GM18861 (cell line): Measurements from ENCODE around the gene BARHL2.

ENCODE experiments used
- ATAC-seq: cut with Tn5 transposase; IDR thresholded peaks from one replicate; pipeline ENCODE4 v1.9.1; 2021; ENCODE audit not compliant: unreplicated experiment

BARHL2 gene

GRCh38 chr1:90724926-90725656 is 8.0 kb upstream of the BARHL2 start:
- ATAC-seq = no peak

- no peak for ATAC-seq
Measured at GRCh38 chr1:90724361-90724760, 7.3 kb upstream of the BARHL2 start.

DNA sequence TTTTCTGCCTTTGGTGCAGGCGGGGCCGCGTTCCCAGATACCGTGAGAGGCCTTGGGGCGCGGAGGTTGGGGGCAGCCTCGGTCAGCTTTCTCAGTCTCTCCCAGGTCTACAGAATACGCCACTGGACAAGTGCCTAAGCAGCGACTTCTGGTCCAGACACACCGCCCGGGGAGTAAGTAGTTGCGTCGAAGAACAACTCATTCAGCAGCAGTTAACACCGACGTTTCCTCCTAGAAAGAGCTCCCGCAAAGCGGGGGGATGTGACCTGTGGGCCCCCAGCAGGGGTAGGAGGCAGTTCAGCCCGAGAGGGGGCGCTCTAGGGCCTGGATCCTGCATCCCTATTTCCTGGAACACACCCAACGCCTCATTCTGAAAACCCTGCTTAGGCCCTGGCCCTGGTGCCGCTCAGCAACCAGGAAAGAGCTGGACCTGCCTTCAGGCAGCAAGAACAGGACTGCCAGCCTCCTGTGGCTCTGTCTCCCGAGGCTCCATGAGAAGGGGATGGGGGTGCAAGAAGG is 6.5 kb upstream of the BARHL2 start:
- ATAC-seq = no peak

- ATAC-seq = no peak
Measured at GRCh38 chr1:90722874-90723589, 5.9 kb upstream of the BARHL2 start.

DNA sequence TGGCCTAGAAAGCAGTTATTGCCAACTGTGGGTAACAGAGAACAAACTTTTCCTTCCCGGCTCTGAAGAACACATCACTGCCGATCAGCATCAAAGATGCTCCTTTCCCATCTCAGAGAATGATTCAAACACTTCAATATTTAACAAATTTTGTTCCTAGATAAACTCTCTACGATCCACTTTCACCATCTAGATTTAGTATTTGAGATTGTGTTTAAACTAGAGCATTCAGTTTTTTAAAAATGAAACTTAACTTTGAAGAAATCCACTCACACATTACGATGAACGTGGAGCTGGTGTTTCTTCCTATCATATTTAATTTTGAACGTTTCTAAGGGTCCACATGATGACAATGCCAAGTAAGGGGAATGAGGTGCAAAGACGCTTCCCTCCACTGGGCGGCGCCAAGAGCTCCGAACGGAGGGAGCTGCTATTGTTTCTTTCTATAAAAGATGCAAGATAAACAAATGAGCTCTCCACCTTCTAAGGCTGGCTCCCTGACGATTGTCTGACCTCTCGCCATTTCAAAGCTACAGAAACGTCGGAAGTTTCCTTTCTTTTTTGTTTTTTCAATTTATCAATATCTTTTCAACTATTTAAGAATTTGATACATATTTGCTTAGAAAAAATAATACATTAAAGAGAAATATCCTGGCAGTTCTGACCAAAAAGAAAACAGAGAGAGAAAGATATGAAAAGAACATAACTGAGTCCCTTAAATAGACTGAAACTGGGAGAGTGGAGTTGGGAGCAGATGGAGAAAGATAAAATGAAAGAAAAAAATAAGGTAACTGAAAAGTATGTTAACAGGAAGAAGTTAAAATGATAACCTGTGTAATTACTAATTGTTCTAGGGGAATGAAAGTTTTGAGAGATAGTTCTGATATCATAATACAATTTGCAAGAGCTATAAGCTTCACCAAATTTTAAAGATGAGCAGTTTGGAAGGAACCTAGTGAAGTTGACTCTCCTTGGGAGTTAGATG is 4.4 kb upstream of the BARHL2 start:
- peak; percentile 55 for ATAC-seq

GRCh38 chr1:90720145-90720636 is 3.1 kb upstream of the BARHL2 start:
- no peak for ATAC-seq

DNA sequence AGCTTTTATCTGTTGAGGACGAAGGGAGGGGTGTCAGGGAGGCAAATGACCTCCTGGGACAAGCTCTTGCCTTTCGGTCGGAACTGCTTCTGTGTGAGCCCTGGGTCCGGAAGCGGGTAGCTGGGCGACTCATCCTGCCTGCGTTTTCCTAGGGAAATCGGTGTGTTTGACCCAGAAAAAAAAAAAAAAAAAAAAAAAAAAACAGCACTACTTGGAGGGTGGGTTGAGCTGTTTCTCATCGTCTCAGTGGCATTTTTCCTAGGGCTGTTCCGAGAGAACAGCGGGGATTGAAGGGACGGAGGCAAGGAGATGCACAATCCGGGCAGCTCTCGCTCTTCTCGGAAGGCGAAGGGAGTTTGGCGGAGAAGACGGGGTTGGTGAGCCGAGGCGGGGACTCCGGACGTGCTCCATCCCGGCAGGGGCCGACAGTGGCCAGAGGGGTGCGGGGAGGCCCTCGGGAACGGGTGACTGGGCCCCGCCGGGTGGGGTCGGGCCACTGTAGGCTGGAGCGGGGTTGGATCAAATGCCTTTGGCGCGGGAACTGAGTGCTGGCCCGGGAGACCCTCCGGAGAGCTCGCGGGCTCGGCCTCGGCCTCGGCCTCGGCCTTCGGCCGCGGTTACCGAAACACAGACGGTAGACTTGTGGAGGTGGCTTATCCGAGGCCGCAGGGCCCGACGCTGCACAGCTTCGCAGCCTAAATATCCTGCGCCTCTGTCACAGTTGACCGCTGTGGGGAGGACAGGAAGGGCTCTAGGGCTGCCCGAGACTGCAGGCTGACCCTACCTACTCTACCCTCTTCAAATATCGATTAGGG is 2.4 kb upstream of the BARHL2 start:
- ATAC-seq = no peak

- no peak for ATAC-seq
Measured at GRCh38 chr1:90718411-90719329, 1.6 kb upstream of the BARHL2 start.

DNA sequence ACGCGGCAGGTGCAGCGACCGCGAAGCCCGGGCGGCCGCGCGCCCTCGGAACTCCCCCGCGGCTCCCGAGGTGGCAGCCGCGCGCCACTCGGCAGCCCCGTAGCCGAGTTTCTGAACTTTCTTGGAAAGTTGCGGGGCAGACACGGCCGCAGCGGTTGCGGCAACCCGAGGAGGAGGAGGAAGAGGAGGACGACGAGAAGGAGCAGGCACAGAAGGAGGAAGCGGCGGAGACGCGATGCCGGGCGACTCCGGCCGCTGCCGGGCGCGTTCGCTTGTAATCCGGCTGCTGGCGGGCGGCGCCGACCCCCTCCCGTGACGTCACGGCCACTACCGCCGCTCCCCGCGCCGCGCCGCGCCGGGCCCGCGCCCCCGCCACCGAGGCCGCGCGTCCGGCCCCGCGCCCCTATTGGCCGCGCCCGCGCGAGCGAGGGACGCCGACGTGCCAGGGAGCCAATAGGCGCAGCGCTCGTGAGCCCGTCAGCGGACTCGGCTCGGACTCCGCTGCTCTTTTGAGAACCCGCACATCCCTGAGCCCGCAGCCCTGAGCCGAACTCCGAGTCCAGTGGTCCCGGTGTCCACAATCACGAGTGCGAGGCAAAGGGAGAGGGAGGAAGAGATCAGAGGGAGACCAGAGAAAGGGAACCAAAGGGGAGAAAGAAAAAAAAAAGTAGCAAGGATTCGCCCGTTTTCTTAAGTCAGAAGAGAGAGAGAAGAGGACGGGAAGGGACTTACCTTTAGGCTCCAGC is 736 bp upstream of the BARHL2 start:
- ATAC-seq = no peak

DNA sequence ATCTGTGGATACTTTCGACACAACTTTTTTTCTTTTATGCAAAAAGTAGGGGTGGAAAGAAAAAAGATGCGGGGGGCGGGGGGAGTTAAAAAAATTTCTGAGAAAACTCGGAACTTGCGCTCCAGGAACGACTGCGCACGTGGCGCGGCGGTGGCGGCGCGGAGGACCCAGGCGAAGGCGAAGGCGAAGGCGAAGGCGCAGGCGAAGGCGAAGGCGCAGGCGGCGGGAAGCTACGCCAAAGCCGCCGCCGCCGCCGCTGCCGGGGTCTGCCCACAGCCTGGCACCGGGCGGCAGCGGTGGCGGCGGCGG is 208 bp upstream of the BARHL2 start:
- no peak for ATAC-seq

- no peak for ATAC-seq
Measured at GRCh38 chr1:90716243-90716551, 905 bp downstream of the BARHL2 start.

DNA sequence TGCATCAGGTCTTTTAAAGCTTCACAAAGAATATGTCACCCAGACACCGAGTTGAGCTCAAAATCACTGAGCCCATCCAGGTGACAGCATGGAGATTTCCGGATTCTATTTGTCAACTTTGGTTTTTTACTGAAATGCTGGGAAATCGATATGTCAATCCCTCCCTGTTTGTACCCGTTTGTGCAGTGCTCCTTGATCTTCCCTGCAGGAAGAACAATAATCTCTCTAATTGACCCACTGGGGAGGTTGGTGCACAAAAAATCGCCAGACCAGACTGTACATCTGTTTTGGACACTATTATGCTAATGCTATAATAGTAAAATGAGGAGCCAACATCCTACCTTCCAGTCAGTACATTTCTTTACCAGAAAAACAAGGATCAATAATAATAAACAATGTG is 1.8 kb downstream of the BARHL2 start:
- no peak for ATAC-seq

- no peak for ATAC-seq
Measured at GRCh38 chr1:90714521-90714951, 2.6 kb downstream of the BARHL2 start.

- ATAC-seq = no peak
Measured at GRCh38 chr1:90713741-90714509, 3.2 kb downstream of the BARHL2 start.

DNA sequence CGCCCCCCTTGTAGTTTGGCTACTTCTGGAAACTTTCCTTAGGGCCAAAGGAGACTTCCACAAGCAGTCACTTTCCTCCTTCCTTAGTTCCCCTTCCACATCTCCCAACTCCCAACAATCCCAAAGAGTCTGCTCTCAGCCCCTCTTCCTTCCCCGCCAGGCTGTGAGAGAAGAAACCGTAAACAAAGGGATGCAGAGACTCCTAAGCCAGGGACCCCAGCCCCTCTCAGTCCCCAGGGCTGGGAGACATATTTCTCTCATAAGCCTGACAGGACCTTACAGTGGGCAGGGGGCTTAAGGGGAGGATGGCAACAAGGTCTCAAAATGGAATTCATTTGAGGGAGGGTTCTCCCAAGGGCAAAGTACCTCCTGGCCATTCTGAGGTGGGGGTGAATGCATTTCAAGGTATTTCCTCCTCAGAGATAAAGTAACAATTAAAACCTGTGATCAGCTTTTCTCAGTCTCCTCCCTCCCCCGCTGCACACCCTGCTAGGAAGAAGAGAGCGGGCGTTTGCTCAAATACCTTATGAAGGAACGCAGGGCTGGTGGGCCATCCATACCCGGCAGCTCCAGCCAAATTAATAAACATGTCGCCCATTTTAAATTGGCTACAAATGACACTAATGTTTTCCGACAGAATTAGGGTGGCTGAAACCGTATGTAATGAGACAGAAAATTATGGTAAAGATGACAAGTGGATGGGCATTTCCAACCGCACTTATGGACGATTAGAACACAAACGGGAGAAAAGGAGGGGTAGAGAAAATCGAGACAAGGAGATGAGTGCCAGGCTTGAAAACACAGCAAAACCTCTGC is 4.0 kb downstream of the BARHL2 start:
- ATAC-seq = no peak

- ATAC-seq = no peak
Measured at GRCh38 chr1:90712153-90712856, 4.8 kb downstream of the BARHL2 start.

DNA sequence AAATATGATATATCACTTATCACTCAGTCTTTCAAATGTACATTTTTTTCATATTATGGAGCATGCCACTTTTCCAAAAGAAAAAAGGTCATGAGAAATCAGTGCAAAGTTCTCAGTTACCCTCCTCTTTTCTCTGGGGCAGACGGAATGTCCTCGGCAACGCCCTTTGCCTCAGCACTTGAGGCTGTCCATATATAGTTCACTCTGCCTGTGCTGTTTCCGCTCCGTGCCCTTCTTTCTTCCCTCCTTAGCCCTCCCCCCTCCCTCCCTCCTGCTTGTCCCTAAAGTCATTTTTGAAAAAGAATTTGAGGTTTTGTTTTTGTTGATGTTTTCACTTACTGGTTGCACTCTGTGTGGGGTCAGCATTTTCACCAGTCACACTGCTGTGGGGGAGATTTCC is 5.4 kb downstream of the BARHL2 start:
- ATAC-seq = no peak
